Measurements from ENCODE around the gene GIGYF2. TPM values are rescaled to one million over a fixed set of nuclear protein-coding genes. Genes with fewer than 3 reads are reported as not detected.

GIGYF2 gene
- total and polyA plus RNA-seq, 2 of the 13 experiments (the other 11 are each of a cell fraction or from before 2014, with no cell fraction given) = 44.9 to 73.5 TPM

- TF ChIP-seq ARID5B (CRISPR knock-in tag; IDR thresholded peaks at IDR 0.05) (peak; percentile 56; the same call in 1 of the 2 replicates), PPARG (CRISPR knock-in tag; conservative IDR thresholded peaks at IDR 0.05) (no peak), KIAA2018 (CRISPR knock-in tag; IDR thresholded peaks at IDR 0.05; ENCODE audit: borderline replicate concordance) (no peak), NFYB (CRISPR knock-in tag; IDR thresholded peaks at IDR 0.05) (no peak), ZBTB33 (CRISPR knock-in tag; IDR thresholded peaks at IDR 0.05) (no peak; the same call in 1 of the 2 replicates), FOXO4 (CRISPR knock-in tag; conservative IDR thresholded peaks at IDR 0.05) (no peak), TCF12 (IDR thresholded peaks at IDR 0.05) (no peak), TCF12 (CRISPR knock-in tag; IDR thresholded peaks at IDR 0.05) (peak; percentile 94), ZNF784 (CRISPR knock-in tag; IDR thresholded peaks at IDR 0.05; ENCODE audit: borderline replicate concordance) (peak; percentile 51; the same call in 1 of the 2 replicates)
Observed at GRCh38 chr2:232697059-232697806, at the start of gene GIGYF2 (continued).
